ENCODE data around the gene ROBO1.

ROBO1 gene

GRCh38 chr3:79405183-79405582, 362.6 kb downstream of the ROBO1 start:
- TF ChIP-seq CTCF (IDR thresholded peaks at IDR 0.05; ENCODE audit: low read depth, low read length, missing control alignments), result no peak
- DNase-seq (ENCODE audit: low read depth), result no peak
- no peak overlapping the region for H3K4me3 ChIP-seq (ENCODE audit: low read depth, low read length)

- no peak for DNase-seq (ENCODE audit: low read depth)
- no peak for TF ChIP-seq CTCF (IDR thresholded peaks at IDR 0.05; ENCODE audit: low read depth, low read length, missing control alignments)
- no peak overlapping the region for H3K4me3 ChIP-seq (ENCODE audit: low read depth, low read length)
Observed at GRCh38 chr3:79396595-79396994, 371.2 kb downstream of the ROBO1 start.

- no peak overlapping the region for H3K4me3 ChIP-seq (ENCODE audit: low read depth, low read length)
- no peak for DNase-seq (ENCODE audit: low read depth)
- TF ChIP-seq CTCF (IDR thresholded peaks at IDR 0.05; ENCODE audit: low read depth, low read length, missing control alignments), result no peak
Observed at GRCh38 chr3:79392479-79392878, 375.3 kb downstream of the ROBO1 start.

DNA sequence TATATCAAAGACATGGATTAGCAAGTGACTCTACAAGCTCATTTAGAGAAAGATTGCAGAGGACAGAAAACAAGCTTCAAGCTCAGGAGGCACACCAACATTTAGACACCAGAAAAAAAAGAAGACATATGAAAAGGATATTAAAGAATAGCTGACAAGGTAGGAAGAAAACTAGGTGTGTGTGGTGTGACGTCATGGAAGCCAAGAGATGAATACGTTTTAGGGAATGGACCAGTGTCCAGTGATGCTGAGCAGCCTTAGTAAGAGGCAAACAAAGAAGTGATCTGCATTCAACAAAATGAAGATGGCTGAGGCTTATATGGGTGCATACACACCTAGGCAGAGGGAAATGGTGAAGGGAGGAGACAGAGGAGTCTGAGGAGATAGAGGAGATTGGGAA, 377.4 kb downstream of the ROBO1 start:
- TF ChIP-seq CTCF (IDR thresholded peaks at IDR 0.05; ENCODE audit: low read depth, low read length, missing control alignments), result no peak
- DNase-seq (ENCODE audit: low read depth), result no peak
- H3K4me3 ChIP-seq (ENCODE audit: low read depth, low read length), result no peak overlapping the region

- no peak for TF ChIP-seq CTCF (IDR thresholded peaks at IDR 0.05; ENCODE audit: low read depth, low read length, missing control alignments)
- DNase-seq (ENCODE audit: low read depth), result no peak
Observed at GRCh38 chr3:79385211-79385610, 382.6 kb downstream of the ROBO1 start.

GRCh38 chr3:79383402-79384012, 384.3 kb downstream of the ROBO1 start:
- no peak overlapping the region for H3K4me3 ChIP-seq (ENCODE audit: low read depth, low read length)
- DNase-seq (ENCODE audit: low read depth), result no peak
- no peak for TF ChIP-seq CTCF (IDR thresholded peaks at IDR 0.05; ENCODE audit: low read depth, low read length, missing control alignments)

More at GRCh38 chr3:79385211-79385610, 382.6 kb downstream of the ROBO1 start:
- H3K4me3 ChIP-seq (ENCODE audit: low read depth, low read length), result no peak overlapping the region

GRCh38 chr3:79380581-79380980, 387.2 kb downstream of the ROBO1 start:
- DNase-seq (ENCODE audit: low read depth), result no peak
- H3K4me3 ChIP-seq (ENCODE audit: low read depth, low read length), result no peak overlapping the region
- TF ChIP-seq CTCF (IDR thresholded peaks at IDR 0.05; ENCODE audit: low read depth, low read length, missing control alignments), result no peak
